Activated B cell treated with CpG ODN at 0.5 μM for 24 hours (primary cell): ENCODE results near the gene BCAT1. TPM values are rescaled to one million over a fixed set of nuclear protein-coding genes. Genes with fewer than 3 reads are reported as not detected.

Source experiments
- ATAC-seq: fragments of 200-7000 bp; cut with Tn5 transposase; one replicate; pipeline ENCODE4 v1.10.0; 2021; ENCODE audit warnings: low read depth, mild to moderate bottlenecking, moderate library complexity
- CTCF ChIA-PET: fragments of 350-600 bp; sonication (Branson Sonifier 250); formaldehyde crosslinking; loops from one replicate; lab custom pipeline; 2021; ENCODE audit warnings: antibody characterized with exemption; lab: Charles Lee
- POLR2A ChIA-PET: fragments of 350-600 bp; sonication (Branson Sonifier 250); formaldehyde crosslinking; loops from one replicate; lab custom pipeline; 2021; ENCODE audit warnings: antibody characterized with exemption; lab: Charles Lee
- DNase-seq: peaks from one replicate; pipeline ENCODE4 v3.0.0; 2022
- H3K27ac Mint-ChIP-seq: one replicate; pipeline ENCODE4 v1.8.0; 2020; ENCODE audit warnings: mixed read lengths
- H3K27me3 Mint-ChIP-seq: one replicate; pipeline ENCODE4 v1.8.0; 2021; ENCODE audit warnings: mixed read lengths
- H3K36me3 Mint-ChIP-seq: one replicate; pipeline ENCODE4 v1.8.0; 2021; ENCODE audit warnings: low read depth, mixed read lengths
- H3K4me1 Mint-ChIP-seq: one replicate; pipeline ENCODE4 v1.8.0; 2021; ENCODE audit warnings: mixed read lengths
- H3K4me3 Mint-ChIP-seq: one replicate; pipeline ENCODE4 v1.8.0; 2020; ENCODE audit warnings: mild to moderate bottlenecking, mixed read lengths
- H3K9me3 Mint-ChIP-seq: one replicate; pipeline ENCODE4 v1.8.0; 2020; ENCODE audit warnings: mixed read lengths
- CTCF ChIP-seq: fragments of 200-600 bp; IDR thresholded peaks from one replicate; pipeline ENCODE4 v1.8.0; 2022; ENCODE audit warnings: antibody characterized with exemption, mild to moderate bottlenecking
- intact Hi-C: fragments of 100-400 bp; cut with micrococcal nuclease; formaldehyde crosslinking; loops from one replicate; pipeline ENCODE4 v1.15.1; 2024
- total RNA-seq: library from RNA; stranded (reverse); gene quantifications from 2 replicates; pipeline ENCODE4 v1.2.3, GENCODE V29; 2022

Gene BCAT1
- total RNA-seq = 69.6 and 69.8 TPM in 2 replicates

DNA sequence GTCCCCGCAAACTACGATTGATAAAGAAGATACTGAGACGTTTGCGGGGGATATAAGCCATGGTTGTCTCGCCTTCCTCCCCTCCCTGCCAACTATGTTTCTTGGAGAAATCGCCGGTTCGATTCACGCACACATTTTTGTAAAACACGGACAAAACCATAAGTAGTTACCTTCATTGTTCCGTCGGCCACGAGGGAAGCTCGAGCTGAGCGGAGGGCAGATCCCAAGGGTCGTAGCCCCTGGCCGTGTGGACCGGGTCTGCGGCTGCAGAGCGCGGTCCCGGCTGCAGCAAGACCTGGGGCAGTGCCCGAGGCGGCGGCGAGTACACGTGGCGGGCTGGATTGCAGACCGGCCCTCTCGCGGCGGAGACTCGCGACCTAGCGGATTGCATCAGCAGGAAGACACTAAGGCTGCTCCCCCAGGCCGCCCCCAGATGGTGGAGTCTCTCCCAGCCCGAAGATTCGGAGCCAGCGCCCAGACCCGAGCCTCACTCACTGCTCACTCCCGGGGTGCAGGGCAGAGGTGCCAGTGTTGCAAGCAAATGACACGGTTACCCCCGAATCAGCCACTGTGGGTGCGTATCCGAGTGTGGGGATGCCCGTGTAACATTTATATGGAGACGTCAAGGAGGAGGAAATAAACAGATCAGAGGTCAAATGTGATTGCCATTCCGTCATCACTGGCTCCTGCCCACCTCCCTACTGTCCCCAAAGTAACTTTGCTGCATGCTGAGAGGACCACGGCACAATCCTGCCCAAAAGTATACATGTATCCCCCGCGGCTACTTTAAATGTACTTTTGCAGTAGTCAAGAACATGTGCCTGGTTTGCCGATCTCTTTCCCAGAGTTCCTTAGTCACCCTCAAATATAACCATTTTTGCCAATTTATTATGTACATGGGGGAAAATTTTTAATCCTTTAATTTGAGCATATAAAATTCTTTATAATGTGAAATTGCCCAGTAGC lies at the start of gene BCAT1:
TSS of gene BCAT1 (minus strand) at position 345 of the 966 bp plus-strand sequence. CDS start at position 176, 169 bp downstream.
- ChIA-PET POLR2A (interaction anchor here (0.5 to 1.8 kb wide), 5 partner anchors 17 to 388 kb away, joined by 3 to 9 read pairs (median 4); no protein-coding TSS in a partner anchor), CTCF (no interaction called here)
- Mint-ChIP-seq H3K27ac (peak within 1 kb of the TSS; percentile 92), H3K27me3 (peaks cover 5% of the 10 kb centered on the region), H3K4me1 (peaks cover 72% of the 10 kb centered on the region), H3K36me3 (peaks cover 9% of the 10 kb centered on the region), H3K9me3 (no peaks in the 10 kb centered on the region), H3K4me3 (peak within 1 kb of the TSS; percentile 97)
- no peak for TF ChIP-seq CTCF
- ATAC-seq = peak; percentile 72
- intact Hi-C loops = loop anchor here (1.0 to 5.0 kb wide), 5 partner anchors 10 to 104 kb away; a partner anchor contains a TSS
- DNase-seq = peak; percentile 64

DNA sequence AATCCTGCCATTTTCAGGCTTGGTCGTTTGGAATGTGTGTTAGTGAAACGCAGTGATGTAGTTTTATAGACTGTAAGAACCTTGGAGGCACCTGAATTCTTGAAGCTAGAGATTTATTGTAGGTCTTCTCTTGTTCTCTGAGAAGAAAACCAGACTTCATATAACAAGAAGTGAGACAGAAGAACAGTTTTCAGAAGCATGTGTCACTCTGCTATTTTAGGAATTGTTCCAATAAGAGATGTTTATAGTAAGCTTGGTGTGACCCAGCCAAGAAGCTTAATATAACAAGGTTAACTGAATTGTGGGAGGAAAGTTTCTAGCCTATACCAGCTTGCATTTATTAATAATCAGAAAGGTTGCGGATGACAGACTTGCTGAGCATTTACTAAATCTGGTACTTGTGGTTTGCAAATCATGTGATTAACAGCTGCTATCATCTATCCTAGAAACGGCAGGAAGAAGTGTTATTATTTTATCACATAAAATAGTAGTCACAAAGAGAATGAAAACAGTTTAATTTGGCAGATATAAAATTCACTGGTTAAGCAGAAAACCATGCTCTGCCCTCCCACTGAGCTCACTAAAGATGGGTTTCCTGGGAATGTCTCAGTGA lies 49.2 kb upstream of the BCAT1 start:
- Mint-ChIP-seq H3K4me3 (peak overlapping the region; percentile 69), H3K27me3 (no peaks in the 10 kb centered on the region), H3K9me3 (no peaks in the 10 kb centered on the region), H3K27ac (peak overlapping the region; percentile 97), H3K36me3 (peaks cover 1% of the 10 kb centered on the region), H3K4me1 (peaks cover 90% of the 10 kb centered on the region)
- POLR2A ChIA-PET = interaction anchor here (0.6 to 10.5 kb wide), 21 partner anchors 7 to 389 kb away, joined by 3 to 486 read pairs (median 4); a partner anchor contains a TSS
- ATAC-seq = peak; percentile 74
- DNase-seq = no peak
- CTCF ChIA-PET = interaction anchor here (0.6 to 2.6 kb wide), 7 partner anchors 22 to 121 kb away, joined by 3 to 16 read pairs (median 3); a partner anchor contains a TSS
- intact Hi-C loops = loop anchor here (1.0 to 2.0 kb wide), 5 partner anchors 8 to 253 kb away; partner anchors contain the start of genes DNAI7 and ETFRF1
- no peak for TF ChIP-seq CTCF

- TF ChIP-seq CTCF = no peak
- Mint-ChIP-seq H3K27ac (peak overlapping the region; percentile 97), H3K9me3 (no peaks in the 10 kb centered on the region), H3K4me3 (peak overlapping the region; percentile 69), H3K36me3 (peaks cover 1% of the 10 kb centered on the region), H3K27me3 (no peaks in the 10 kb centered on the region), H3K4me1 (peaks cover 92% of the 10 kb centered on the region)
- intact Hi-C loops = no loop called here
- CTCF ChIA-PET = interaction anchor here (0.9 to 2.6 kb wide), 9 partner anchors 23 to 158 kb away, joined by 3 to 16 read pairs (median 5); a partner anchor contains a TSS
- no peak for ATAC-seq
- POLR2A ChIA-PET = interaction anchor here (0.6 to 10.5 kb wide), 20 partner anchors 8 to 390 kb away, joined by 3 to 486 read pairs (median 4); a partner anchor contains a TSS
- no peak for DNase-seq
Observed at GRCh38 chr12:24997496-24997895, 48.6 kb upstream of the BCAT1 start.

DNA sequence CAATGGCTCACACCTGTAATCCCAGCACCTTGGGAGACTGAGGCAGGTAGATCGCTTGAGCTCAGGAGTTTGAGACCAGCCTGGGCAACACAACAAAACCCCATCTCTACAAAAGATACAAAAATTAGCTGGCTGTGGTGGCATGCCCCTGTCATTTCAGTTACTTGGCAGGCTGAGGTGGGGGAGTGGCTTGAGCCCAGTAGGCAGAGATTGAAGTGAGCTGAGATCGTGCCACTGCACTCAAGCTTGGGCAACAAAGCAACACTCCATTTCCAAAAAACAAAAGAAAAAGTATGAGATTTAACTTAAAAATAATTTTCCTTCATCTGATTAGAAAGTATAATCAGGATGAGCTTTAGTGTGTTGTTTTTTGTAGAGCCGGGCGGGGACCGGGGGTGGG lies 47.9 kb upstream of the BCAT1 start:
- peak overlapping the region; percentile 80 for H3K4me3 Mint-ChIP-seq
- no peaks in the 10 kb centered on the region for H3K9me3 Mint-ChIP-seq
- ChIA-PET POLR2A (interaction anchor here (0.9 to 10.5 kb wide), 10 partner anchors 8 to 291 kb away, joined by 3 to 486 read pairs (median 4); a partner anchor contains a TSS), CTCF (interaction anchor here (1.1 to 2.6 kb wide), 9 partner anchors 28 to 159 kb away, joined by 3 to 11 read pairs (median 5); a partner anchor contains a TSS)
- H3K27me3 Mint-ChIP-seq = no peaks in the 10 kb centered on the region
- peaks cover 1% of the 10 kb centered on the region for H3K36me3 Mint-ChIP-seq
- H3K4me1 Mint-ChIP-seq = peaks cover 93% of the 10 kb centered on the region
- peak overlapping the region; percentile 97 for H3K27ac Mint-ChIP-seq
- DNase-seq = no peak
- TF ChIP-seq CTCF = no peak
- intact Hi-C loops = no loop called here
- ATAC-seq = no peak
